ENCODE data around the gene SERINC3. TPM values are rescaled to one million over a fixed set of nuclear protein-coding genes. Genes with fewer than 3 reads are reported as not detected.

Gene SERINC3
- total and polyA plus RNA-seq, 7 donors, result 35.6 to 104 (median 89.5) TPM

- H3K27ac ChIP-seq, result no peak overlapping the region
- peaks cover 0 to 5% of the 10 kb centered on the region in 2 donors for H3K36me3 ChIP-seq (ENCODE audit: insufficient read depth in 1 of 2, low read depth in 1 of 2)
- H3K4me1 ChIP-seq, result no peaks in the 10 kb centered on the region
- H3K4me3 ChIP-seq, result no peak overlapping the region
- TF ChIP-seq, protein P1, sequence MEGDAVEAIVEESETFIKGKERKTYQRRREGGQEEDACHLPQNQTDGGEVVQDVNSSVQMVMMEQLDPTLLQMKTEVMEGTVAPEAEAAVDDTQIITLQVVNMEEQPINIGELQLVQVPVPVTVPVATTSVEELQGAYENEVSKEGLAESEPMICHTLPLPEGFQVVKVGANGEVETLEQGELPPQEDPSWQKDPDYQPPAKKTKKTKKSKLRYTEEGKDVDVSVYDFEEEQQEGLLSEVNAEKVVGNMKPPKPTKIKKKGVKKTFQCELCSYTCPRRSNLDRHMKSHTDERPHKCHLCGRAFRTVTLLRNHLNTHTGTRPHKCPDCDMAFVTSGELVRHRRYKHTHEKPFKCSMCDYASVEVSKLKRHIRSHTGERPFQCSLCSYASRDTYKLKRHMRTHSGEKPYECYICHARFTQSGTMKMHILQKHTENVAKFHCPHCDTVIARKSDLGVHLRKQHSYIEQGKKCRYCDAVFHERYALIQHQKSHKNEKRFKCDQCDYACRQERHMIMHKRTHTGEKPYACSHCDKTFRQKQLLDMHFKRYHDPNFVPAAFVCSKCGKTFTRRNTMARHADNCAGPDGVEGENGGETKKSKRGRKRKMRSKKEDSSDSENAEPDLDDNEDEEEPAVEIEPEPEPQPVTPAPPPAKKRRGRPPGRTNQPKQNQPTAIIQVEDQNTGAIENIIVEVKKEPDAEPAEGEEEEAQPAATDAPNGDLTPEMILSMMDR (IDR thresholded peaks at IDR 0.05), result no peak
- ATAC-seq (peak in 1 of 4 donors; percentile 8), DNase-seq (no peak)
- intact Hi-C loops (cut with DNase I), result no loop called here
- no peaks in the 10 kb centered on the region for H3K27me3 ChIP-seq (ENCODE audit: insufficient read depth in 3 of 3, low read length in 2 of 3)
- no peaks in the 10 kb centered on the region for H3K9me3 ChIP-seq
- WGBS, 3 donors, result 60 to 87% (median 71%) methylated on average over 8 of the region's 8 CpGs
Observed at GRCh38 chr20:44468044-44468782, 53.7 kb downstream of the SERINC3 start.

DNA sequence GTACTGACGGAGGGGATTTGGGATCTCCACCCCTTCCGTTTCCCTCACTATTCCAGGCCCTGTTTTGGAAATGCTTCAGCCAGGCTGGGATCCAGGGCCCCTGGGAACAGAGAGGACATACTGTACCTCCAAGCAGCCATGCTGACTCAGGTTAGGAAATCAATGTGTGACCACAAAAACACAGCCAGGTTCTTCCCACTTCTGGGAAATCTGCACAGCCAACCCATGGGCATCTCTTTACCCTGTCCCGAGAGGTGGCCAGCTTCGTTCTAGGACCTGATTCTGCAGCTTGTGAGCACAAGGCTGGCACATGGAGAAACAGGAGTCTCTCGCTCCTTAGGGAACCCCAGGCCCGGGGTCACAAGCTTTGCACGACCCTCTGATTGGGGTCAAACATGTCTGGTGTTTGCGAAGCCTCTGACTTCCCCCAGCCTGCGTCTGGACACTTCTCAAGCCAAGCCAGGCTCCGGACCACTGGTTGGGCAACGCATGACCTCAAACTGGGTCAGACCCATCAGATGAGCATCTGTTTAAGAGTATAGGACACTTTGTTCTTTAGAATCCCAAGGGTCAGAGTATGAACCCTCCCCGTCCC is 54.5 kb downstream of the SERINC3 start:
- Histone ChIP-seq H3K36me3 (ENCODE audit: insufficient read depth in 1 of 2, low read depth in 1 of 2) (peaks cover 0 to 5% of the 10 kb centered on the region in 2 donors), H3K4me3 (no peak overlapping the region), H3K27me3 (ENCODE audit: insufficient read depth in 3 of 3, low read length in 2 of 3) (no peaks in the 10 kb centered on the region), H3K27ac (no peak overlapping the region), H3K9me3 (no peaks in the 10 kb centered on the region), H3K4me1 (no peaks in the 10 kb centered on the region)
- TF ChIP-seq, protein P1 (IDR thresholded peaks at IDR 0.05), result no peak
- ATAC-seq, result peak in 3 of 4 donors; percentile 82 to 88 (median 84)
- WGBS, 3 donors, result 41 to 53% (median 51%) methylated on average over 12 of the region's 12 CpGs
- intact Hi-C loops (cut with DNase I), result no loop called here
- peak; percentile 70 to 89 for DNase-seq

DNA sequence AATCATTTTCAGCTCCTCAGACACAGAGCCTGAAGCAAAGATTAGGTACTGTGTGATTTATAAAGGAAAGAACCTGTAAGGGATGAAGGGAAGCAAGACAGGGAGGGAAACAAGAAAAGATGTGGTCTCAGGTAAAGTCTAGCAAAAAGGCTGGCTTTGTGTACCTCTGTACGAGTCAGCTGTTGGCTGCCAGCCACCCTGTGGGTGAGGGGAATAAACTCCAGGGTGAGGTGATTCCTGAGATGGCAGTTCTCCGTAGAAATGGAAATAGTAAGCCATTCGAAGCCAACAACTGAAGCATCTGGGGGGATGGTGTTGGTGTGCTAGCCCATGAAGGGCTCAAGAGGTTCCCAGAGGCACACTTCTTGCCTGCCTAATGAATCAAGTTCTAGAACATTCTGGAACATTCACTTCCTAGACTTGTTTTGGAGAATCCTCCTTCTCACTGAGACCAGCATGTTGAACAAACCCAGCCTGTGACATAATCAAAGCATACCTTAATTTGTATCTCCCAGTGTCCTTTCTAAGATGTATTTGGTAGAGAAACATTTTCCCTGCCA is 56.8 kb downstream of the SERINC3 start:
- Histone ChIP-seq H3K9me3 (no peaks in the 10 kb centered on the region), H3K4me1 (no peaks in the 10 kb centered on the region), H3K27me3 (ENCODE audit: insufficient read depth in 3 of 3, low read length in 2 of 3) (no peaks in the 10 kb centered on the region), H3K27ac (no peak overlapping the region), H3K4me3 (no peak overlapping the region), H3K36me3 (ENCODE audit: insufficient read depth in 1 of 2, low read depth in 1 of 2) (peaks cover 0 to 5% of the 10 kb centered on the region in 2 donors)
- ATAC-seq, result no peak
- intact Hi-C loops (cut with DNase I), result no loop called here
- DNase-seq, result no peak
- TF ChIP-seq, protein P1 (IDR thresholded peaks at IDR 0.05), result no peak
- 47 to 74% (median 49%) methylated on average over 3 of the region's 3 CpGs for WGBS, 3 donors

DNA sequence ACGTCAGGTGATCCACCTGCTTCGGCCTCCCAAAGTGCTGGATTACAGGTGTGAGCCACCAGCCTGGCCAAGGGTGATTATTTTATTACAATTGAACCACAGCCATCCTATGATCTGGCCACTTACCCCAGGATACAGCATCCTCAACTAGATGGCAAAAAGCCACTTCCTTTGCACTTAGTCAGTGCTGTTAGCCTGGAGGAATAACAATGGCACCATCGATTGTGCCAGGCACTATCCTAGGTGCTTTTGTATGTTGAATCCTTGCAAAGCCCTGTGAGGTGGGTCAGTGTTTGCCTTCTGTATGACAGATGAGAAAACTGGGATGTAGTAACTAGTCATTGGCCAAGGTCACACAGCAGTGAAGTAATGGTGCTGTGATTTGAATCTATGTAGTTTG is 57.4 kb downstream of the SERINC3 start:
- intact Hi-C loops (cut with DNase I), result no loop called here
- 85 to 88% (median 88%) methylated on average over 3 of the region's 3 CpGs for WGBS, 3 donors
- Histone ChIP-seq H3K4me3 (no peak overlapping the region), H3K27me3 (ENCODE audit: insufficient read depth in 3 of 3, low read length in 2 of 3) (no peaks in the 10 kb centered on the region), H3K36me3 (ENCODE audit: insufficient read depth in 1 of 2, low read depth in 1 of 2) (peaks cover 0 to 5% of the 10 kb centered on the region in 2 donors), H3K9me3 (no peaks in the 10 kb centered on the region), H3K27ac (no peak overlapping the region), H3K4me1 (no peaks in the 10 kb centered on the region)
- ATAC-seq (no peak), DNase-seq (no peak)
- TF ChIP-seq, protein P1 (IDR thresholded peaks at IDR 0.05), result no peak

Measured in psoas muscle (tissue), 8 donors.